GM19397 (cell line): ENCODE data around the gene NBPF6.
"Not testable (repeated sequence)": the region's sequence is repeated elsewhere in the genome, so short reads cannot be mapped to it uniquely, and the experiment has no call there.

Experiments used
- ATAC-seq: cut with Tn5 transposase; IDR thresholded peaks from one replicate; pipeline ENCODE4 v1.9.1; 2021; ENCODE audit warnings: mild to moderate bottlenecking, moderate library complexity; ENCODE audit not compliant: unreplicated experiment

Gene NBPF6

DNA sequence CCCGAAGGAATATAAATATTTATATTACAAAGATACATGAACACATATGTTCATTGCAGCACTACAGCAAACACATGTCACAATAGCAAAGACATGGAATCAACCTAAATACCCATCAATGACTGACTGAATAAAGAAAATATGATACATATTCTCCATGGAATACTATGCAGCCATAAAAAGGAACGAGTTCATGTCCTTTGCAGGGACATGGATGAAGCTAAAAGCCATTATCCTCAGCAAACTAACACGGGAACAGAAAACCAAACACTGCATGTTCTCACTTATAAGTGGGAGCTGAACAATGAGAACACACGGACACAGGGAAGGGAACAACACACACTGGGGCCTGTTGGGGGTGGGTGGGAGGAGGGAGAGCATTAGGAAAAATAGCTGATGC lies 46.7 kb downstream of the NBPF6 start:
- not testable (repeated sequence) for ATAC-seq

DNA sequence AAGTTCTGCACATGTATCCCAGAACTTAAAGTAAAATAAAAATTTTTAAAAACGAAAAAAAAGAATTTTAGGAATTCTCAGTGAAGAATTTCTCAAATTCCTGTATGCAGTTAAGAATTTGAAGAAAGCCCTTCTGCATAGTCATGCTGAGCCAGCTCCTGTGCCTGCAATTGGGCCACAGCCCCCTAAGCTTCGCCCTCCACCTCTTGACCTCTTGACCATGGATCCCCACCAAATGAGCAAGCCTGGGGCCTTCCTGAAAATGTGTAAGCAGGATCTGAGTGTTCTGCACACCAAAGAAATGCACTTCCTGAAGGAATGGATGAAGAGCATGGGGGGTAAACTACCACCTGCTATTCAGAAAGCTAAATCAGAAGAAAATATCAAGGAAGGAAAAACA lies 52.0 kb downstream of the NBPF6 start:
- no peak for ATAC-seq

DNA sequence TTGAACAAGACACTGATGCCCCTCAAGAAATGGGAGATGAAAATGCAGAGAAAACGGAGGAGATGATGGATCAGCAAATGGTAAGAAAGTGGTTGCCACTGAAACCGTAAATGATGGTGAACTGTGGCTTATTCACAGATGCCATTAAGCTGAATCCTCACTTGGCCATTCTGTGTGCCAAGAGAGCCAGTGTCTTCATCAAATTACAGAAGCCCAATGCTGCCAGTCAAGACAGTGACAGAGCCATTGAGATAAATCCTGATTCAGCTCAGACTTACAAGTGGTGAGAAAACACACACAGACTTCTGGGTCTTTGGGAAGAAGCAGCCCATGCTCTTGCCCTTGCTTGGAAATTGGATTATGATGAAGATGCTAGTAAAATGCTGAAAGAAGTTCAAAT lies 52.5 kb downstream of the NBPF6 start:
- no peak for ATAC-seq

DNA sequence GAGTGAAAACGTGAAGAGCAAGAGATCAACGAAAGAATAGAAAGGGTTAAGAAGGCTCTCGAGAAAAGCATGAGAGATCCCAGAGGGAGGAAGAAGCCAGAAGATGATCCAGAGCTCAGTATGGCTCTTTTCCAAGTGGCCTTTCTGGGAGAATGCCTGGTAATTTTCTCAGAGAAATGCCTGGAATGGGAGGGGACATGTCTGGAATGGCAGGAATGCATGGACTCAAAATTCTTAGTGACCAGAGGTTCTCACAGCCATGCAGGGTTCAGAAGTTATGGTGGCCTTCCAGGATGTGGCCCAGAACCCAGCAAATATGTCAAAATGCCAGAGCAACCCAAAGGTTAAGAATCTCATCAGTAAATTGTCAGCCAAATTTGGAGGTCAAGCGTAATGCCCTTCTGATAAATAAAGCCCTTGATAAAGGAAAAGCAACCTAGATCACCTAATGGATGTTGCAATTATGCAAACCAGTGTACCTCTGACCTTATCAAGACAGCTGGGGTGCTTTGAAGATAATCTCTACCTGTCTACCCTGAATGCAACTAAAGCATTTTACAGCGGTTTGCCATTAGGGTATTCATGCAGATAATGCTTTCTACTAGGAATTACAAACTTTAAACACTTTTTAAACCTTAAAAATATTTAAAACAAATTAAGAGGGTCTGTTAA lies 53.1 kb downstream of the NBPF6 start:
- ATAC-seq: no peak

DNA sequence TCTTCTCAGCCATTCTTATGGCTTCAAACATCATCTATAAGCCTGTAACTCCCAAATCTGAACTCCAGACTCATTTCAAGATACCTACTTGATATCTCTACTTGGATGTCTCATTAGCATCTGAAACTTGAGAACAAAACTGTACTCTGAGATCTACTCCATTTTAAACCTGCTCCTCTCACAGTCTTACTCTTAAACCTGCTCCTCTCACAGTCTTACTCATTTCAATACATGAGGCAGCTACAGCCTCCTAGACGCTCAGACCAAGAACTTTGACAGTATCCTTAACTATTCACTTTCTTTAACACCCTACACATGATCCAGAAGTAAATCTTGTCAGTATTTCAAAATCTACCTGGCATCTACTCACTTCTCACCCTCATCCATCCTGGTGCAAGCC lies 54.3 kb downstream of the NBPF6 start:
- no peak for ATAC-seq

DNA sequence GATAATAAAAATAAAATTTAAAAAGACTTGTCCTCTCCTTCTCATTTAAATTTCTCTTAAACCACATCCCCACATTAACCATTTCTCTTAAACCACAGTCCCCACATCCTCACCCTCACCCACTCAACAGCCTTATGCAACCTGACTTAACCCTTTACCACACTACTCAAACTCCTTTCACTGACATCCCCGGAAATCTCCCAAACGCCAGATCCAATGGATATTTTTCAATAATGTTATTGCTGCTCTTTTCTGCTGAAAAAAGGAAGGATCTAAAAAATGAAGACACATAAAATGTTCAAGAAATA lies 55.6 kb downstream of the NBPF6 start:
- no peak for ATAC-seq

DNA sequence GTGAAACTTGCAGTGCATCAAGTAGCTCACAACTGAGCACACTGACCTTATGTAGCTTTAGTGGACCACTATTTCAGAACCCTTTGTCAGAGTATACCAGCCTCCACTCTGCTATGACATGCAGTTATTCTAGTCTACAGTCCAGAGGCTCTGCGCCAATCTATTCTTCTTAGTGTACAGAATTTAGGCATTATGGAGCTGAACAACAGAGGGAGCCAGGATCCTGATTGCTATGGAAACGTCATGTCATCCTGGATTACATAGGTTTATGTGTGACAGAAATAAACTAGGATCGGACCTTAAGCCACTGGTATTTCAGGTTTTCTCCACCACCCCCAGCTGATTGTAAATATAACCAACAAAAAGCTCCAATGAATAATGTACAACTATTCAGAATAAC lies 61.6 kb downstream of the NBPF6 start:
- ATAC-seq: no peak

DNA sequence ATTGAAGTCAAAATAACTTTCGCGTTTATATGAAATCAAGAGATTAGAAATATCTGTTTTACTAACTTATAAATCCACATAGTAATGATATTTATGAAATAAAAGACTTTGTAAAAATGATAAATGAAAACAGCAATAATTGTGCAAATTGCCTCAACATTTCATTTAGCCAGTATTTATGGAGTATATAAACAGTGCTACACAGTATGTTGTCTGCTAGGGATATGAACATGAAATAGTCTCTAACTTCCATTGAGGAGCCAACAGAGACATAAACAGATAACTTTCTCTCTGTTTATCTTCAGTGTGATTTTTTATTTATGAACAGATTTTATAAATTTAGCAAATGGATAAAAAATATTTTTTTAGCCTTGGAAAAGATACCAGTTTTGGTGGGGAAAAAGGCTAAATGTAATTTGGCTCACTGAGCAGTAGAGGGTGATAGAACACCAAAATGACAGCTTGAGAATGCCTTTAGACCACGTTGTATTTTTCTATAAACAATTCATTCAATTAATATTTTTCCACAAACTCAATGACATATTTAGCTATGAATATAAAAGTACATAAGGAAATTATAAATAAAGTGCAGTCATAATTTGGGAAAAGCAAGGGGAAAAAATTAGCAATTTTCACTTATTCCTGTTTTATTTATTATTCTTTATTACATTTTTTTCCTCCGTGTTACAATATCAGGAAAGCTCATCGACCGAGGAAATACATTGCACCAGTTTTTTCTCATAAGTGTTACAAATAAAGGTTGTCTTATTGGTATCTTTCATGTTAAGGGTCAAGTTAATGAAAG lies 62.3 kb downstream of the NBPF6 start:
- no peak for ATAC-seq

DNA sequence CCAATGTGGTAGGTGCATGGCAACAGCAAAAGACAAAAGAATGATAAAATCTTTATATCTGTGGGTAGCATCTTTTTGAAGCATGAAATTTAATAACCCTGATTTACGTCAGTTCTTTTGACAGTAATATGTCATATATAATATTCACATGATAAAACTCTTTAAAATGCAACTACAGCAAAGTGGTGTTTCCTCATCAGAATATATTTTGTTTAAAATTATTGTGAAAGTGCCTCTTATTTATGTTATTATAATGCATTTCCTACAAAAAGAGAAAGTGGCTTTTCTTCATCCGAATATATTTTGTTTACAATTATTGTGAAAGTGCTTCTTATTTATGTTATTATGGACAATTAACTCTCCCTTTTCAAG lies 62.9 kb downstream of the NBPF6 start:
- ATAC-seq: no peak

DNA sequence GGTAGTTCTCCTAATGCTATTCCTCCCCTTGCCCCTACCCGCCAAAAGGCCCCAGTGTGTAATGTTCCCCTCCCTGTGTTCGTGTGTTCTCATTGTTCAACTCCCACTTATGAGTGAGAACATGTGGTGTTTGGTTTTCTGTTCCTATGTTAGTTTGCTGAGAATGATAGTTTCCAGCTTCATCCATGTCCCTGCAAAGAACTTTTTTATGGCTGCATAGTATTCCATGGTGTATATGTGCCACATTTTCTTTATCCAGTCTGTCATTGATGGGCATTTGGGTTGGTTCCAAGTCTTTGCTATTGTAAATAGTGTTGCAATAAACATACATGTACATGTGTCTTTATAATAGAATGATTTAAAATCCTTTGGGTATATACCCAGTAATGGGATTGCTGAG lies 63.8 kb downstream of the NBPF6 start:
- not testable (repeated sequence) for ATAC-seq

DNA sequence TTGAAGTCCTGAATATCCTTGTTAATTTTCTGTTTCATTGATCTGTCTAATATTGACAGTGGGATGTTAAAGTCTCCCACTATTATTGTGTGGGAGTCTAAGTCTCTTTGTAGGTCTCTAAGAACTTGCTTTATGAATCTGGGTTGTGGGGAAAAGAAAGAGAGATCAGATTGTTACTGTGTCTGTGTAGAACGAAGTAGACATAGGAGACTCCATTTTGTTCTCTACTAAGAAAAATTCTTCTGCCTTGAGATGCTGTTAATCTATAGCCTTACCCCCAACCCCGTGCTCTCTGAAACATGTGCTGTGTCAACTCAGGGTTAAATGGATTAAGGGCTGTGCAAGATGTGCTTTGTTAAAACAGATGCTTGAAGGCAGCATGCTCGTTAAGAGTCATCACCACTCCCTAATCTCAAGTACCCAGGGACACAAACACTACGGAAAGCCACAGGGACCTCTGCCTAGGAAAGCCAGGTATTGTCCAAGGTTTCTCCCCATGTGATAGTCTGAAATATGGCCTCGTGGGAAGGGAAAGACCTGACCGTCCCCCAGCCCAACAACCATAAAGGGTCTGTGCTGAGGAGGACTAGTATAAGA lies 67.3 kb downstream of the NBPF6 start:
- not testable (repeated sequence) for ATAC-seq
